Keratinocyte (primary cell): ENCODE measurements around the gene HOXA5. TPM values are rescaled to one million over a fixed set of nuclear protein-coding genes. Genes with fewer than 3 reads are reported as not detected.

Experiments
- DNase-seq: peaks from one replicate; pipeline ENCODE4 v3.0.0-alpha.2; 2011; ENCODE audit warnings: low read depth, missing footprints, low spot score
- FAIRE-seq: peaks from 2 replicates; lab custom pipeline; 2011; peaks lifted over from hg19 to GRCh38; lab: Jason Lieb, UNC
- H2AFZ ChIP-seq: 2 replicates; pipeline ENCODE4 v1.6.0; 2012; ENCODE audit warnings: low read length, control low read depth, inconsistent platforms; ENCODE audit not compliant: control insufficient read depth
- H3K27ac ChIP-seq: 2 replicates; pipeline ENCODE4 v1.5.1; 2011; ENCODE audit warnings: low read length; ENCODE audit not compliant: control insufficient read depth, insufficient read depth
- H3K27me3 ChIP-seq: 3 replicates; pipeline ENCODE4 v1.6.0; 2011; ENCODE audit warnings: low read length; ENCODE audit not compliant: control insufficient read depth, insufficient read depth; ENCODE audit errors: extremely low read depth
- H3K36me3 ChIP-seq, 2 experiments: 2 replicates in 1 of 2; 3 replicates in 1 of 2; pipeline ENCODE4 v1.5.1; 2011; ENCODE audit warnings: low read length in 2 of 2, mild to moderate bottlenecking in 1 of 2; ENCODE audit not compliant: control insufficient read depth in 2 of 2, insufficient read depth in 2 of 2; ENCODE audit errors: extremely low read depth in 1 of 2
- H3K4me1 ChIP-seq: 3 replicates; pipeline ENCODE4 v1.5.1; 2011; ENCODE audit warnings: low read length; ENCODE audit not compliant: control insufficient read depth, insufficient read depth; ENCODE audit errors: extremely low read depth
- H3K4me2 ChIP-seq: 3 replicates; pipeline ENCODE4 v1.6.0; 2011; ENCODE audit warnings: low read depth, low read length; ENCODE audit not compliant: control insufficient read depth, insufficient read depth; ENCODE audit errors: extremely low read depth
- H3K4me3 ChIP-seq, 3 experiments: fragments of 200-600 bp in 1 of 3; sonication (generic) in 1 of 3; 2 replicates in 2 of 3; 3 replicates in 1 of 3; pipeline ENCODE4 v1.5.1; 2011 to 2016; ENCODE audit warnings: low read length in 3 of 3, mild to moderate bottlenecking in 3 of 3, control low read depth in 2 of 3, inconsistent platforms in 1 of 3, low read depth in 1 of 3, mixed read lengths in 1 of 3, mixed run types in 1 of 3, moderate library complexity in 1 of 3; ENCODE audit not compliant: control insufficient read depth in 2 of 3, insufficient read depth in 2 of 3; ENCODE audit errors: extremely low read depth in 1 of 3
- H3K79me2 ChIP-seq: 2 replicates; pipeline ENCODE4 v1.6.0; 2012; ENCODE audit warnings: low read length; ENCODE audit not compliant: control insufficient read depth, insufficient read depth
- H3K9ac ChIP-seq: 3 replicates; pipeline ENCODE4 v1.6.0; 2011; ENCODE audit warnings: low read length; ENCODE audit not compliant: control insufficient read depth, insufficient read depth; ENCODE audit errors: extremely low read depth
- H3K9me1 ChIP-seq: 3 replicates; pipeline ENCODE4 v1.6.0; 2011; ENCODE audit warnings: low read length; ENCODE audit not compliant: control insufficient read depth, insufficient read depth; ENCODE audit errors: extremely low read depth
- H3K9me3 ChIP-seq: 2 replicates; pipeline ENCODE4 v1.5.1; 2012; ENCODE audit warnings: low read depth, low read length; ENCODE audit not compliant: control insufficient read depth
- H4K20me1 ChIP-seq: 3 replicates; pipeline ENCODE4 v1.6.0; 2011; ENCODE audit warnings: low read length; ENCODE audit not compliant: control insufficient read depth, insufficient read depth; ENCODE audit errors: extremely low read depth
- CTCF ChIP-seq, 3 experiments: IDR thresholded peaks in 1 of 3; conservative IDR thresholded peaks in 1 of 3; optimal IDR thresholded peaks in 1 of 3; 2 replicates in 2 of 3; 3 replicates in 1 of 3; pipeline versions ENCODE3 to v1.5.1; 2011; ENCODE audit warnings: low read length in 3 of 3, mild to moderate bottlenecking in 3 of 3, moderate library complexity in 2 of 3, control low read depth in 1 of 3, inconsistent platforms in 1 of 3; ENCODE audit not compliant: insufficient read depth in 2 of 3; ENCODE audit errors: extremely low read depth in 1 of 3
- EZH2 ChIP-seq: IDR thresholded peaks from one replicate; pipeline ENCODE4 v1.6.1; 2012; ENCODE audit warnings: inconsistent platforms, mild to moderate bottlenecking, low read length, moderate library complexity
- dilution Hi-C: fragments of 300-500 bp; cut with MboI; formaldehyde crosslinking; loops from one replicate; pipeline ENCODE4 v1.7.0; 2020; ENCODE audit warnings: low sequenced_read_pairs; ENCODE audit not compliant: extremely low pct_ligation_motif_present
- polyA plus RNA-seq, 5 experiments: library from polyadenylated mRNA; depleted of rRNA in 3 of 5; stranded (reverse) in 3 of 5; stranded (forward) in 1 of 5; unstranded in 1 of 5; fragments of >200 nt; gene quantifications; 1 replicate in 1 of 5; 2 replicates in 3 of 5; 3 replicates in 1 of 5; pipeline versions ENCODE4 v1.2.1 to v1.2.3, GENCODE V29; 2011 to 2012; ENCODE audit warnings: missing spikeins in 2 of 5, low read depth in 1 of 5, low replicate concordance in 1 of 5

Gene HOXA5
- polyA plus RNA-seq, 1 donor (not counting 4 experiments of a cell fraction or from before 2014, with no cell fraction given) = 7.1 TPM

GRCh38 chr7:27111751-27112277 lies 31.7 kb downstream of the HOXA5 start:
- H3K9me3 ChIP-seq = no peaks in the 10 kb centered on the region
- H3K9me1 ChIP-seq = no peaks in the 10 kb centered on the region
- no peak for TF ChIP-seq CTCF (optimal IDR thresholded peaks at IDR 0.05 in 1 of 3, IDR thresholded peaks at IDR 0.05 in 1 of 3, conservative IDR thresholded peaks at IDR 0.05 in 1 of 3; ENCODE audit: extremely low read depth in 1 of 3, insufficient read depth in 2 of 3, low read length in 3 of 3)
- TF ChIP-seq EZH2 = no peak
- peak overlapping the region in 2 of 3 experiments; percentile 62 to 72 for H3K4me3 ChIP-seq
- no peaks in the 10 kb centered on the region for H4K20me1 ChIP-seq
- H3K27me3 ChIP-seq = no peaks in the 10 kb centered on the region
- peak overlapping the region; percentile 67 for H3K27ac ChIP-seq
- H3K4me2 ChIP-seq = peak overlapping the region; percentile 93
- no peak overlapping the region for H2AFZ ChIP-seq
- H3K79me2 ChIP-seq = peaks cover 31% of the 10 kb centered on the region
- peak overlapping the region; percentile 61 for H3K9ac ChIP-seq
- DNase-seq = no peak
- dilution Hi-C loops = no loop called here
- FAIRE-seq = peak; percentile 34
- H3K36me3 ChIP-seq = peaks cover 0 to 1% of the 10 kb centered on the region in 2 experiments
- H3K4me1 ChIP-seq = peaks cover 31% of the 10 kb centered on the region

GRCh38 chr7:27111042-27111750 lies 32.3 kb downstream of the HOXA5 start:
- peak overlapping the region; percentile 93 for H3K4me2 ChIP-seq
- H4K20me1 ChIP-seq = no peaks in the 10 kb centered on the region
- FAIRE-seq (peak; percentile 95), DNase-seq (no peak)
- no peaks in the 10 kb centered on the region for H3K27me3 ChIP-seq
- H3K4me1 ChIP-seq = peaks cover 31% of the 10 kb centered on the region
- H3K9me3 ChIP-seq = no peaks in the 10 kb centered on the region
- dilution Hi-C loops = no loop called here
- H3K9me1 ChIP-seq = no peaks in the 10 kb centered on the region
- no peak overlapping the region for H2AFZ ChIP-seq
- no peaks in the 10 kb centered on the region for H3K36me3 ChIP-seq
- H3K9ac ChIP-seq = peak overlapping the region; percentile 61
- H3K79me2 ChIP-seq = peaks cover 32% of the 10 kb centered on the region
- TF ChIP-seq EZH2 (no peak), CTCF (optimal IDR thresholded peaks at IDR 0.05 in 1 of 3, IDR thresholded peaks at IDR 0.05 in 1 of 3, conservative IDR thresholded peaks at IDR 0.05 in 1 of 3; ENCODE audit: extremely low read depth in 1 of 3, insufficient read depth in 2 of 3, low read length in 3 of 3) (no peak)
- peak overlapping the region in 2 of 3 experiments; percentile 62 to 72 for H3K4me3 ChIP-seq
- H3K27ac ChIP-seq = peak overlapping the region; percentile 67
